ENCODE results near the gene C1GALT1C1L. TPM values are rescaled to one million over a fixed set of nuclear protein-coding genes. Genes with fewer than 3 reads are reported as not detected.

The C1GALT1C1L gene
- total RNA-seq, 3 donors from 2014 or later (not counting 1 experiment from before 2014, with no cell fraction given): not detected

- Histone ChIP-seq H3K4me1 (ENCODE audit: control insufficient read depth, insufficient read depth, low read length) (peaks cover 8% of the 10 kb centered on the region), H3K4me3 (ENCODE audit: low read length) (no peak overlapping the region), H3K27ac (ENCODE audit: low read length) (no peak overlapping the region), H3K27me3 (ENCODE audit: control insufficient read depth, insufficient read depth, low read length) (peaks cover 18% of the 10 kb centered on the region), H3K9me3 (ENCODE audit: control insufficient read depth, insufficient read depth, low read length) (peaks cover 2% of the 10 kb centered on the region), H3K36me3 (ENCODE audit: control insufficient read depth, insufficient read depth, low read length) (no peaks in the 10 kb centered on the region)
- peaks cover 4 to 5% of the 10 kb centered on the region in 2 donors for H3K4me1 Mint-ChIP-seq
- H3K27ac Mint-ChIP-seq: no peak overlapping the region
- intact Hi-C loops (cut with micrococcal nuclease): no loop called here
- DNase-seq (no peak), ATAC-seq (no peak)
- 78% methylated on average over 11 of the region's 11 CpGs for WGBS (ENCODE audit: insufficient coverage)
- no peak overlapping the region for H3K4me3 Mint-ChIP-seq
- no peaks in the 10 kb centered on the region for H3K9me3 Mint-ChIP-seq
- H3K27me3 Mint-ChIP-seq (ENCODE audit: low read depth in 2 of 2): peaks cover 51 to 70% of the 10 kb centered on the region in 2 donors
- no peaks in the 10 kb centered on the region for H3K36me3 Mint-ChIP-seq
- TF ChIP-seq, protein P1, sequence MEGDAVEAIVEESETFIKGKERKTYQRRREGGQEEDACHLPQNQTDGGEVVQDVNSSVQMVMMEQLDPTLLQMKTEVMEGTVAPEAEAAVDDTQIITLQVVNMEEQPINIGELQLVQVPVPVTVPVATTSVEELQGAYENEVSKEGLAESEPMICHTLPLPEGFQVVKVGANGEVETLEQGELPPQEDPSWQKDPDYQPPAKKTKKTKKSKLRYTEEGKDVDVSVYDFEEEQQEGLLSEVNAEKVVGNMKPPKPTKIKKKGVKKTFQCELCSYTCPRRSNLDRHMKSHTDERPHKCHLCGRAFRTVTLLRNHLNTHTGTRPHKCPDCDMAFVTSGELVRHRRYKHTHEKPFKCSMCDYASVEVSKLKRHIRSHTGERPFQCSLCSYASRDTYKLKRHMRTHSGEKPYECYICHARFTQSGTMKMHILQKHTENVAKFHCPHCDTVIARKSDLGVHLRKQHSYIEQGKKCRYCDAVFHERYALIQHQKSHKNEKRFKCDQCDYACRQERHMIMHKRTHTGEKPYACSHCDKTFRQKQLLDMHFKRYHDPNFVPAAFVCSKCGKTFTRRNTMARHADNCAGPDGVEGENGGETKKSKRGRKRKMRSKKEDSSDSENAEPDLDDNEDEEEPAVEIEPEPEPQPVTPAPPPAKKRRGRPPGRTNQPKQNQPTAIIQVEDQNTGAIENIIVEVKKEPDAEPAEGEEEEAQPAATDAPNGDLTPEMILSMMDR (IDR thresholded peaks at IDR 0.05): no peak
Measured at GRCh38 chr2:43631618-43632317, 44.5 kb downstream of the C1GALT1C1L start.

Other genes with a start within 250 kb of the C1GALT1C1L start
- 10 to 100 TPM; 34.1 to 35.7 (median 35.3) TPM for gene THADA, start 80.4 kb downstream of the C1GALT1C1L start, total RNA-seq
- under 1 TPM; 0.07 to 0.28 (median 0.19) TPM for gene PLEKHH2, start 39.2 kb downstream of the C1GALT1C1L start, total RNA-seq
- 1 to 10 TPM; 2.1 to 4.5 (median 3.2) TPM for gene DYNC2LI1, start 97.6 kb upstream of the C1GALT1C1L start, total RNA-seq
- gene ABCG5, start 162.4 kb upstream of the C1GALT1C1L start, total RNA-seq: not detected
- gene ABCG8, start 162.5 kb upstream of the C1GALT1C1L start, total RNA-seq: not detected